ENCODE results near the gene CAPN12.

Gene CAPN12

DNA sequence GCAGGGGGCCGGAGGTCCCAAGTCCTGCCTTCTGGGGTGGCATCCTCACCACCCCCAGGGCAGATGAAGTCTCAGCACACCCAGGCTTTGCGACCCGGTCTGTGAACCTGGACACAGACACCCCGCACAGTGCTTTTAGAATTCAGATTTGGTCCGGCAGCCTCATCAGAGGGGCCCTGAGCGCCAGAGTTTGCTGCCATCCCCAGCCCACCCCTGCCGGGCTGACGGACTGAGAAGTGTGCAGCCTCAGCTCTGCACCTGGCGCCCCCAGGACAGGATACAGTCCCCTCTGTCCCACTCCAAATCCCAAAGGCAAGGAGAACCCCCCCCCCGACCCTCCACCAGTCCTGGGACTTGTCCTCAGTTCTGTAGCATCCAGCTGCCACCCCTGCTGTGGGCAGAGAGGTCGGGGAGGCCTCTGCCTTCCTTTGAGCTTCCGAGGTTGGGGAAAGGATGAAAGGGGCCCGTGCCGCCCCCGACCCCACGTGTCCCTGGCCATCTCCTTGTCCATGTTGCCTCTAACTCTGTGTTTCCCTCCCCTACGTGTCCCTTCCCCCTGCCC lies 16.9 kb downstream of the CAPN12 start:
- no peak overlapping the region for H3K4me3 ChIP-seq (ENCODE audit: low read depth, low read length)

DNA sequence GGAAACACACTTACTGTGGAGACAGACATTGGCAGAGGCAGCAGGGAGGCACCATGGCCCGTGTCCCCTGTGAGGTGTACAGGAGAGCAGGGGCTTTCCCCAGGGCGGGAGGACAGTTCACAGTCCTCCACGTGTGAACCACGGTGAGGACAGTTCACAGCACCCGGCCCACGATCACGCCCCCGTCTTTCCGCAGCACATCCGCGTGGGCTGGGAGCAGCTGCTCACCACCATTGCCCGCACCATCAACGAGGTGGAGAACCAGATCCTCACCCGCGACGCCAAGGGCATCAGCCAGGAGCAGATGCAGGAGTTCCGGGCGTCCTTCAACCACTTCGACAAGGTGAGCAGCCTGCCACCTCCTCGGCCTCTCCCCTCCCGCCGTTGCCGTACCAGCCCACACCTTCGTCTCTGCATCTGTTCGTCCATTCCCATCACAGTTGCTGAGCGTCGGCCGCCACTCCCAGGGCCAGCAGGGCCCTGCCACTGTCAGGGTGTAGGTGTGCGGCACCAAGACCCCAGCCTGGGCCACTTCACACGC lies 17.4 kb downstream of the CAPN12 start:
- H3K4me3 ChIP-seq (ENCODE audit: low read depth, low read length) = no peak overlapping the region

DNA sequence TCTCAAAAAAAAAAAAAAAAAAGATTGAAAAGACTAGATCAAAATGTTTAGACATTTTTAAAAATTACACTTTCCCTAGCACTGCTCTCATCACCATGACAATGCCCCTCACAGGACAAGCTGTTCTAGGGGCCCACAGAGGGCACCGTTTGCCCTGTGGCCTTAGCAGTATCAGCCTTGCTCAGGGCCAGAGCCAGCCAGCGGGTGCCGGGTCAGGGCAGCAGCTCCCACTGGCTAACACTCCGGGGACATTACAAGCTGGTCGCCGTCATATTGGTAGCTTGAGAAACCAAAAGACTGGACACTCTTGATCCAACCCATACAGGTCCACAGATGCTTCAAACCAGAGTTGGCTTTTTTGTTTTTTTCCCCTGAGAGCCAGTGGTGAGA lies 18.0 kb downstream of the CAPN12 start:
- no peak overlapping the region for H3K4me3 ChIP-seq (ENCODE audit: low read depth, low read length)

DNA sequence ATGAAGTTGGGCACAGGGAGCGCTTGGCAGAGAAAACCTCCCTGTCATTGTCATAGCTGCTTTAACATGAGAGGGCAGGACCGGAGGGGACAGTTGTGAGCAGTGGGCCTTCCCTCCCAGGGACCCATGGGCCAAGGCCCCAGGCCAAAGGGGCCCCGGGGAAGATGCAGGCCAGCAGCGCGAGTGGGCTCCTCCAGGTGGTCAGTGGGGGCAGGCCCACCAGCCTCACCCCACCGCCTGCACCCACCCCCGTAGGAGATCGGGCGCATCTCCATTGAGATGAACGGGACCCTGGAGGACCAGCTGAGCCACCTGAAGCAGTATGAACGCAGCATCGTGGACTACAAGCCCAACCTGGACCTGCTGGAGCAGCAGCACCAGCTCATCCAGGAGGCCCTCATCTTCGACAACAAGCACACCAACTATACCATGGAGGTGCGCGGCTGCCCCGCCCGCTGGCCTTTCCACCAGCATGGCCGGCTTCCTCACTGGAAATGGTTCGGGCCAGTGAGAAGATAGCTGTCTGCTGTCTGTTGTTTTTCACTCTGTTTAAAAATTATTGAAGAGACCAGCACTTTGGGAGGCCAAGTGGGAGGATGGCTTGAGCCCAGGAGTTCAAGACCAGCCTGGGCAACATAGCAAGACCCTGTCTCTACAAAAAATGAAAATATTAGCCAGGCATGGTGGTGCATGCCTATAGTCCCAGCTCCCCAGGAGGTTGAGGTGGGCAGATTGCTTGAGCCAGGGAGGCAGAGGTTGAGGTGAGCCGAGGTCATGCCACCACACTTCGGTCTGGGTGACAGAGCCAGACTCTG lies 18.6 kb downstream of the CAPN12 start:
- H3K4me3 ChIP-seq (ENCODE audit: low read depth, low read length) = no peak overlapping the region

DNA sequence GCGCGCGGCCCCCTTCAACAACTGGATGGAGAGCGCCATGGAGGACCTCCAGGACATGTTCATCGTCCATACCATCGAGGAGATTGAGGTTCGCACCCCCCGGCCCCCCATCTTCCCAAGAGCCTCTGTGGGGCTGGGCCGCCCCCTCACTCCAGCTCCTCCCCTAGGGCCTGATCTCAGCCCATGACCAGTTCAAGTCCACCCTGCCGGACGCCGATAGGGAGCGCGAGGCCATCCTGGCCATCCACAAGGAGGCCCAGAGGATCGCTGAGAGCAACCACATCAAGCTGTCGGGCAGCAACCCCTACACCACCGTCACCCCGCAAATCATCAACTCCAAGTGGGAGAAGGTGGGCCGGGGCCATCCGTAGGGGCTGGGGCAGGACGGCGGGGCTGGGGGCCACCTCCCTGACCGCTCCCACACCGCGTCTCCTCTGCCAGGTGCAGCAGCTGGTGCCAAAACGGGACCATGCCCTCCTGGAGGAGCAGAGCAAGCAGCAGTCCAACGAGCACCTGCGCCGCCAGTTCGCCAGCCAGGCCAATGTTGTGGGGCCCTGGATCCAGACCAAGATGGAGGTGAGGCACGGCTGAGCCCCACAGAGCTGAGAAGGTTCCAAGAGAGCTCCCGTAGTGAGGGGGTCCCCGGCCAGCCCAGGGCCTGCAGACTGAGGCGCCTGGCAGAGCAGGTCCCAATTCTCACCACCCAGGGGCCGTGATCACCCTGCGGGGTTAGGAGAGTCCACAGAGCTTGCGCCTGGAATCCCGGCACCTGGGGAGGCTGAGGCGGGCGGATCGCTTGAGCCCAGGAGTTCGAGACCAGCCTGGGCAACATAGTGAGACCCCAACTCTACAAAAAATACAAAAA lies 20.1 kb downstream of the CAPN12 start:
- H3K4me3 ChIP-seq (ENCODE audit: low read depth, low read length) = no peak overlapping the region

DNA sequence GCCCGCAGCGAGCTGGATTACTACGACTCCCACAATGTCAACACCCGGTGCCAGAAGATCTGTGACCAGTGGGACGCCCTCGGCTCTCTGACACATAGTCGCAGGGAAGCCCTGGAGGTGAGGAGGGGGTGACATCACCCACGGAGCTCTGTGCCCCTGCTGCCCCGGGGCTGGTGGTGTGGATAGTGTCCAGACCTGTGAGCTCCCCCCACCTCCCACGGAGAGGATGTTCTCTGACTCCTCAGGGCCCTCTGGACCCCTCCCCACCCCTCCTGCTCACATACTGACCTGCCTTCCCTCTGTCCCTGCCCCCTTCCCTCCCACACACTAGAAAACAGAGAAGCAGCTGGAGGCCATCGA lies 20.7 kb downstream of the CAPN12 start:
- no peak overlapping the region for H3K4me3 ChIP-seq (ENCODE audit: low read depth, low read length)

DNA sequence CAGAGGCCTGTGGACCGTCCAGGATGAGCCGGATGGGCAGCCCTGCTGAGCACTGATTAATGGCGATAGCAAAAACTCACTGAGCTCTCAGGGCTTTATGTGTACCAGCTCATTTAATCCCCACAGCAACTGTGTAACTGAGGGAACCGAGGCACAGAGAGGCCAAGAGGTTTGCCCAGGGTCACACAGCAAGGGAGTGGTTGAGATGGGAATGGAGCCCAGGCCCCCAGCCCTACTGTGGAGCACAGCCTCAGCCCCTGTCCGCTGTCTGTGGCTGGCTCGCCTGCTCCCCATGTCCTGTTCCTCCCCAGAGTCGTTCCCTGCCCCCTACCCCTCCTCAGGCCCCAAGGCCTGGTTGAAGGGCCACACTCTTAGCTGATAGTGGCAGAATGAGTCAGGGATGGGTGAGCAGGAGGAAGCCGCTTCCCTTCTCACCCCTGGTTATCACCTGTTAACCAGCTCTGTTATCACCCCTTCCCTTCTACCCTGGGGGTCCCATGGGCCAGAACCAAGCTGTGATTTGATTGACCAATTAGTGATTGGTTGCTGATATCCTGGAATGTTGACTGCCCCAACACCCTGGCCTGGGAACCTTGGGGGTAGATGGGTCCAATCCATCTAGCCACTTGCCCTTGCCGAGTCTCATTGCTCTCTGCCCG lies 21.2 kb downstream of the CAPN12 start:
- no peak overlapping the region for H3K4me3 ChIP-seq (ENCODE audit: low read depth, low read length)

DNA sequence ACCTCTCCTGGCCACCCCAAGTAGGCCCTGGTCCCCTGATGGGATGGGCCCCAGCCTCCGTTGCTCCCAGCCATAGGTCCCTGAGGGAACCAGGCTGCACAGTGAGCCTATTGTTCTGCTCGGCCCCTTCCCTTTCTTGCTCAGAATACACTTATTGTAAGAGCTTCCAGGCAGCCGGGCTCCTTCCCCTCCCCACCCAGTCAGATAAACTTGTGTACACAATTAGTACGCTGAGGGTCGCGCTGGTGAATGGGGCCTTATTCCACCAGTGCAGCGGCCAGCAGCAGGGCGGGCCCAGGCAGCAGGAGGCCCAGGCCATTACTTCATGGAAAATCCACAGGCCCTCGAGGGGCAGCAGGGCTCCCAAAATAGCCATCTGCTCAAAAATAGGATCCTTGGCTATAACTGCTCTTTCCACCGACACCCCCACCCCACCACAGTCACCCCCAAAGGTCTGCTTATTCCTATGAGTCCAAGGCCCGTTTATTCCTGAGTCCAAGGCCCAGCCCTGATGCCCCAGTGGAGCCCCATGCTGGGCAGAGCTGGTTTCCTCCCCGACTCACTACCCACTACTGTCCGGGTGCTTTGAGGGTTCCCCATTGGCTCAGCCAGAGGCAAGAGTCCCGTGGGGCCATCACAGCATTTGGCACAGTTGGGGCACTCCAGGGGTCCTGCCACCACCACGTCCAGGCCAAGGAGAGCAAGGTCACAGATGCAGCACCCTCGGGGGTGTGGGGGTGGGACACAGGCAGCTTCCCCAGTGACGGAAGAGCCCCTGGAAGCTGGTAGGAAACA lies 22.1 kb downstream of the CAPN12 start:
- H3K4me3 ChIP-seq (ENCODE audit: low read depth, low read length) = no peak overlapping the region

DNA sequence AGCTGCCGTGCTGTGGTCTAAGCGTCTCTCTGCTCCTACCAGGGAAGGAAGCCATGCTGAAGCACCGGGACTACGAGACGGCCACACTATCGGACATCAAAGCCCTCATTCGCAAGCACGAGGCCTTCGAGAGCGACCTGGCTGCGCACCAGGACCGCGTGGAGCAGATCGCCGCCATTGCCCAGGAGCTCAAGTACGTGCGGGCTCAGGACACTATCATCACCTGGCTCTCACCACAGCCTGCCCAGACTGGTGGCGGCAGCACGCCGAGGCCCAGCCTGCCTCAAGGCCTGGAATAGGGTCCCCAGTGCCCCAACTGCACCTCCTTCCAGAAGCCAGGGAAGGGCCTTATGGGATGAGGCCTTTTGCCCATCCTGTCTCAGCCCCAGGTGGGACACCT lies 22.8 kb downstream of the CAPN12 start:
- H3K4me3 ChIP-seq (ENCODE audit: low read depth, low read length) = no peak overlapping the region

DNA sequence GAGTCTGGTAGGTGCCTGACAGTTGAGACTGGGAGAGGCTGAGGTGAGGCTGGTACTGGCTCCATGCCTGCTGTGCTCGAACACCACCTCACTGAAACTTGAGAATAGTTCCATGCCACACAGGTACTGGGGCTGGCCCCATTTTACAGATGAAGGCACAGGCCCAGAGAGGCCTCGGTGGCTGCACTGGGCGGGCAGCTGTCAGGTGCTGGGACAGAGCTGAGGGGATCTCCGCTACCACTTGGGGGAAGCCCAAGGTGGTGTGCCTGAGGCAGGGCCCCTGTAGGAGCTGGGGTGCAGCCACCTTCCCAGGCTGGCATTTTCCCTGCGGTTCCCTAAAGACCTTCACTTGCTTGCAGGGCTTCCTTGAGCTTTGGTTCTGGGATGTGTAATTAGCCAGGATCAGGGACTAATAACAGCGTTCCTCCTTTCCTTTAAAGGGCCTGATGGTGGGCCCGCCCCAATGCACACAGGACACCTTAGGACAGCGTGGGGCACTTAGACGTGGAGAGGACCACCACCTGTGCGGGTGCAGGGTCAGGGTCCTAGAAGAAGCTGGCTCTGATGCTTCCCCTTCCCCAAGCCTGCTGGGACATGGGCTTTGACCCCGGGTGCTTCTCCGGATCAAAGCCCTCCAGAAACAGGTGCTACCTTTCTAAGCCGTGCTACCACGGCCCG lies 23.6 kb downstream of the CAPN12 start:
- no peak overlapping the region for H3K4me3 ChIP-seq (ENCODE audit: low read depth, low read length)

DNA sequence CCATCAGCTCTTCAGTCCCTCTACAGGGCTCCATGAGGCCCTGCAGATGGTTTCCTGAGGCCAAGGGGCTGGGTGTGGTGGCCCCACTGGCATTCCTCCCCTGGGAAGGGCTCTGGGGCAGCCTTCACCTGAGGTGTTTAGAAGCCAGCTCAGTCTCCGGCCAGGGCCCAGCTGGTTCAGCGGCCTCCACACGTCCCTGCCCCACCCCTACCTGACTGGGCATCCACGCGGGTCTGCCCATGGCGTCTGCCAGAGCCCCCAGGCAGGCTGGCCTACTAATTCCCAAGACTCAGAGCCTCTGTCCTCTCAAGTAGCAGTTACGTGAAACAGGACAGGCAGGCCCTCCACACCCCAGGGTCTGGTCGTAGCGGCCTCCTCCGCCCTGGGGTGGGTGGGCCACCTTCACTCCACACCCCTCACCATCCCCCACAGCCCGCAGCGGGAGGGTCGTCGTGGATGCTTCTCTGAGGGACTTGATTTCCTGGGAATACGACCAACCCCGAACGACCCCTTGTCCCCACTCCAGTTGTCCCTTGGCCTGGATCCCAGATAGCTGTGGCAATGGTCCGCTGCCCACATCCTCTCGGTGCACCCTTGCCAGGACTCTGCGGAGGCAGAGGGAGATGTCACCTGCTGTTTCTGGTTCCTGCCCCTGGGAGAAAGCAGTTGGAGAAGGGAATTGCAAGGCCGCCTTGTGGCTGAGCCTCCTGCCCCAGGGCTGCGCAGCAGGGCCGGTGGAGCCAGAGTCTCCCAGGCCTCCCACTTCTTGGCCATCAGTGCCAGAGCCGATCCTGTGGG lies 24.3 kb downstream of the CAPN12 start:
- H3K4me3 ChIP-seq (ENCODE audit: low read depth, low read length) = no peak overlapping the region

DNA sequence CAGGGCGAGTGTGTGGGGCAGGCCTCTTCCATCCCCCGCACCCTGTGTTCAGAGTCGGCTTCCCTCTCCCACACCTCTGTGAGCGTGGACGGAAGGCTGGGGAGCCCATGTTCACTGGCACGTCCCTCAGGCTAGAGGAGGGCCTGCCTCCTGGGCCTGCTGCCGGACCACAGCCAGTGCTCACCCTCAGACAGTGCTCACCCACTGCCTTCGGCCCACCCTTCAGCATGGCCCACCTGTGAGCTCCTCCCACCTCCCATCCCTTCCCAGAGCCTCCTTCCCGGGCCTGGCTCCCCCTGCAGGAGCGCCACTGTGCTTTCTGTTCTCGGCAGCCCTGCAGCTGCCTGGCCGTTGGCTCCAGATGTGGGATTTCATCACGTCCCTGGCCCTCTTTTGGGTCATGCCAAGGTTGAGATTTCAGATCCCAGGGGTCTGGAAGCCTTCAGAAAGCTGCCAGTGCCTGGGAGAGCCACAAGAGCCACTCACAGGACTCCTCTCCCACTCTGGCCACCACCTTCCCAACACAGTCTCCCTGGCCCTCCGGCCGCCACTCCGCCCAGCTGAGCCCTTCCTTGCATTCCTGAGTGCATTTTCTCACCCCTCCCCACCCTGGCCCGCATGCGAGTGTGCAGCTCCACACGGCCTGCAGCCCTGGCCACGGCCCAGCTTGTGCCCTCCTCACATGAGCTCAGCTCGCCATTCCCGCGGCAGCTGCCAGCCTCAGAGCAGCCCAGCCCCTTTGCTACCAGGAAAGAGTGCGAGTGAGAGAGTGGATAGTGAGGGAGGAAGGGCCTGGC lies 25.3 kb downstream of the CAPN12 start:
- no peak overlapping the region for H3K4me3 ChIP-seq (ENCODE audit: low read depth, low read length)

DNA sequence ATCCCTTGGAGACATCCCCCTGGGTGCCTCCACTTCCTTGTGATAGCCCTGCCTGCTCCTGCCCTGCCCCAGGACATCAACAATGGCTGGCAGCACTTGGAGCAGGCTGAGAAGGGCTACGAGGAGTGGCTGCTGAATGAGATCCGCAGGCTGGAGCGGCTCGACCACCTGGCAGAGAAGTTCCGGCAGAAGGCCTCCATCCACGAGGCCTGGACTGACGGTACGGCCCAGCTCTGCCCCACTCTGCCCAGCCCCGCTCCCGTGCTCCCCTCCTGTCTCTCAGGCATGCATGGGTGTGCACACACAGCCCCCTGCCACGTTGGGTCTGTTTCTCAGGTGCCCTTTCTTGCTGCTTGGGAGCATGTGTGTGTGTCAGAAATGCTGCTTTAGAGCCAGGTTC lies 26.4 kb downstream of the CAPN12 start:
- no peak overlapping the region for H3K4me3 ChIP-seq (ENCODE audit: low read depth, low read length)

DNA sequence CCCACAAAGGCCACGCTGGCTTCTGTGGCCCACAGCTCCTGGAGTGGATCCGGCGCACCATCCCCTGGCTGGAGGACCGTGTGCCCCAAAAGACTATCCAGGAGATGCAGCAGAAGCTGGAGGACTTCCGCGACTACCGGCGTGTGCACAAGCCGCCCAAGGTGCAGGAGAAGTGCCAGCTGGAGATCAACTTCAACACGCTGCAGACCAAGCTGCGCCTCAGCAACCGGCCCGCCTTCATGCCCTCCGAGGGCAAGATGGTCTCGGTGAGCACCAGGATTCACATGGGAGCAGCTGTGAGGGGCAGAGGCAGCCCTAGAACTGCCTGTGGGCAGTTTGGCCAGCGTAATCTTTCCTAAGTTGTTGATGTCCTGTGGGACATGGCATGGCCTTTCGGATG lies 27.2 kb downstream of the CAPN12 start:
- H3K4me3 ChIP-seq (ENCODE audit: low read depth, low read length) = no peak overlapping the region

DNA sequence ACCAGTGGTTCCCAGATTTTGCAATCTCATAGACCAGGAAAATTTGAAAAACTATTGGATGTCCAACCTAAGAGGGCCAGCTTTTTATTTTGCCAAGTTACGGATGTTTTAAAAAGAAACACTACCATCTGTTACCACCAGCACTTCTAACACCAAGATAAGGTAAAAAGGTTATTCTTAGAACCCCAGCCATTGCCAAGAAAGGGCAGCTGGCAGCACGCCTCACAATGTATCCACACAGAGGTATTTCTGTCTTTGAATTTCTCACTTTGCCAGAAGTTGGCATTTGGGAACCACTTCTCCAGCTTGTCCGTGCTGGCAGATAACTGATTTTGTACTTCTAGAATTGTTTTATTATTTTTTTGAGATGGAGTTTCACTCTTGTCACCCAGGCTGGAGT lies 28.7 kb downstream of the CAPN12 start:
- H3K4me3 ChIP-seq (ENCODE audit: low read depth, low read length) = no peak overlapping the region

DNA sequence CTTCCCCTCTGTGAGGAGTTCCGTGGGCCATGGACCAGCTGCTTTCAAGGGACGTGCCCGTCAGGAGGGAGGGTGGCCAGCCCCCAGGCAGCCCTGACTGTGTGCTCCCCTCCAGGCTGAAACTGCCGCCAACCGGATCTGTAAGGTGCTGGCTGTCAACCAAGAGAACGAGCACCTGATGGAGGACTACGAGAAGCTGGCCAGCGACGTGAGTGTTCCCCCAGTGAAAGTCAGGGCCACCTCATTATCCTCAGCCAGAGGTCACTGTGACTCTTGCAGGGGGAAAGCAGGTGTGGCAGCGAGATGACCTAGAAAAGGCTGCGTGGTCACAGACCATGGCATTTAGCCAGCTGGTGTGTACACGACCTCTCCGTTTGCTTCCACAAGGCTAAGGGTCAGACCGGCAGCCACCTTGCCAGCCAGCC lies 29.9 kb downstream of the CAPN12 start:
- H3K4me3 ChIP-seq (ENCODE audit: low read depth, low read length) = no peak overlapping the region

DNA sequence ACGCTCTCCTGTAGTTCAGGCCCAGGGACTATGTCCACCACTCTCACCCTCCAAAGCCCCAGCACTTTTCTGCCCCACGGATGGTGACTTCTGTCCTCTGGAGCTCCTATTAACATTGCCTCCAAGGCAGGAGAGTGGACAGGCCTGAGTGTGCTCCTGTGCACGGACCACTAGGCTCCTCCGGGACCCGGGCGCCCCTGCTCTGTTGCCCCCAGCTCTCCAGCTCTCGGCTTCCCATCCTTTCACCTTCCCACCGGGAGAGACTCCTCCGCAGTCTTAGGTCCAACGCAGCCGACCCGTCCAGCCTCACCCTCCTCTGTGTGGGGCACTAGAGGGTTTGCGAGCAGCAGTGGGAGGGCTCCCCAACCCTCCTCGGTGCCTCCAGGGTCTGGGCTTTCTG lies 30.4 kb downstream of the CAPN12 start:
- H3K4me3 ChIP-seq (ENCODE audit: low read depth, low read length) = no peak overlapping the region

DNA sequence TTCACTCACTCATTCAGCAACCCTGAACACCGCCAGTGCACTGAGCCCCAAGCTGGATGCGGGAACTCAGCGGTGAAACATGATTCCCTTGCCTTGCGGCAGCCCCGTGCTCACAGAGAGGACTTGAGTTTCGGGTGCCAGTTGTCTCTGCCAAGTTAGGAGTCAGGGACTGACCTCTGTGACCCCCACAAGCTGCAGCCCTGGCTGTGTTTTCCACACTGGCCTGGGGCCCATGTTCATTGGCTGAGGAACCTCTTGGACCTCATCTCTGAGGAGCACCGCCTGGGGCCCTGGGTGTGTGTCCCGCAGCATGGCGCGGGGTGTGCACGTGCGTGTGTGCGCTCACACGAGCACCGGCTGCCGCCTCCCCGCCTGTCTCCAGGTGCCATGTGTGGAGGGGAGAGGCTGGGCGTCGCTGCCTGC lies 31.0 kb downstream of the CAPN12 start:
- no peak overlapping the region for H3K4me3 ChIP-seq (ENCODE audit: low read depth, low read length)
